ENCODE results near the gene MEGF6. TPM values are rescaled to one million over a fixed set of nuclear protein-coding genes. Genes with fewer than 3 reads are reported as not detected.

Gene MEGF6
- total RNA-seq, 2 donors from 2014 or later = 83.0 to 103 TPM

- Mint-ChIP-seq H3K4me3 (no peak overlapping the region), H3K27me3 (ENCODE audit: insufficient read depth) (no peaks in the 10 kb centered on the region), H3K27ac (no peak overlapping the region), H3K4me1 (no peaks in the 10 kb centered on the region), H3K36me3 (ENCODE audit: low read depth) (no peaks in the 10 kb centered on the region), H3K9me3 (no peaks in the 10 kb centered on the region)
- no peak overlapping the region for H3K4me3 ChIP-seq (ENCODE audit: low read length)
- H3K36me3 ChIP-seq (ENCODE audit: control insufficient read depth, insufficient read depth, low read length) = no peaks in the 10 kb centered on the region
- no peak overlapping the region for H3K9ac ChIP-seq (ENCODE audit: extremely low read depth, low read length, poor library complexity, severe bottlenecking)
- WGBS, 2 experiments (ENCODE audit: insufficient coverage in 1 of 2, insufficient read length in 1 of 2) = 87 to 95% methylated on average over 7 to 10 of the region's 10 CpGs
- peak; percentile 9 for TF ChIP-seq CTCF (conservative IDR thresholded peaks at IDR 0.05)
- H3K4me1 ChIP-seq (ENCODE audit: control insufficient read depth, insufficient read depth, low read length) = no peaks in the 10 kb centered on the region
- no peaks in the 10 kb centered on the region for H3K27me3 ChIP-seq (ENCODE audit: control insufficient read depth, insufficient read depth, low read length, poor library complexity, severe bottlenecking)
- H3K27ac ChIP-seq (ENCODE audit: low read depth, low read length) = no peak overlapping the region
- no peak for DNase-seq
- H3K9me3 ChIP-seq (ENCODE audit: control insufficient read depth, low read length) = no peaks in the 10 kb centered on the region
These were observed 59.6 kb downstream of the MEGF6 start for GRCh38 chr1:3551711-3552110.

- DNase-seq = no peak
- Mint-ChIP-seq H3K4me3 (no peak overlapping the region), H3K9me3 (no peaks in the 10 kb centered on the region), H3K4me1 (no peaks in the 10 kb centered on the region), H3K27ac (no peak overlapping the region), H3K36me3 (ENCODE audit: low read depth) (no peaks in the 10 kb centered on the region), H3K27me3 (ENCODE audit: insufficient read depth) (no peaks in the 10 kb centered on the region)
- Histone ChIP-seq H3K36me3 (ENCODE audit: control insufficient read depth, insufficient read depth, low read length) (no peaks in the 10 kb centered on the region), H3K4me3 (ENCODE audit: low read length) (no peak overlapping the region), H3K27me3 (ENCODE audit: control insufficient read depth, insufficient read depth, low read length, poor library complexity, severe bottlenecking) (no peaks in the 10 kb centered on the region), H3K4me1 (ENCODE audit: control insufficient read depth, insufficient read depth, low read length) (no peaks in the 10 kb centered on the region), H3K9ac (ENCODE audit: extremely low read depth, low read length, poor library complexity, severe bottlenecking) (no peak overlapping the region), H3K27ac (ENCODE audit: low read depth, low read length) (no peak overlapping the region), H3K9me3 (ENCODE audit: control insufficient read depth, low read length) (no peaks in the 10 kb centered on the region)
- WGBS, 2 experiments (ENCODE audit: insufficient coverage in 1 of 2, insufficient read length in 1 of 2) = 89 to 100% methylated on average over 1 to 4 of the region's 5 CpGs
- TF ChIP-seq CTCF (conservative IDR thresholded peaks at IDR 0.05) = no peak
These were observed 60.0 kb downstream of the MEGF6 start for GRCh38 chr1:3551290-3551678.

- Histone ChIP-seq H3K9me3 (ENCODE audit: control insufficient read depth, low read length) (no peaks in the 10 kb centered on the region), H3K36me3 (ENCODE audit: control insufficient read depth, insufficient read depth, low read length) (no peaks in the 10 kb centered on the region), H3K4me3 (ENCODE audit: low read length) (no peak overlapping the region), H3K9ac (ENCODE audit: extremely low read depth, low read length, poor library complexity, severe bottlenecking) (no peak overlapping the region), H3K4me1 (ENCODE audit: control insufficient read depth, insufficient read depth, low read length) (no peaks in the 10 kb centered on the region), H3K27ac (ENCODE audit: low read depth, low read length) (no peak overlapping the region), H3K27me3 (ENCODE audit: control insufficient read depth, insufficient read depth, low read length, poor library complexity, severe bottlenecking) (no peaks in the 10 kb centered on the region)
- Mint-ChIP-seq H3K27ac (no peak overlapping the region), H3K9me3 (no peaks in the 10 kb centered on the region), H3K27me3 (ENCODE audit: insufficient read depth) (no peaks in the 10 kb centered on the region), H3K4me1 (no peaks in the 10 kb centered on the region), H3K4me3 (no peak overlapping the region), H3K36me3 (ENCODE audit: low read depth) (no peaks in the 10 kb centered on the region)
- WGBS, 2 experiments (ENCODE audit: insufficient coverage in 1 of 2, insufficient read length in 1 of 2) = 92 to 96% methylated on average over 17 to 27 of the region's 27 CpGs
- DNase-seq = no peak
- TF ChIP-seq CTCF (conservative IDR thresholded peaks at IDR 0.05) = no peak
These were observed 60.6 kb downstream of the MEGF6 start for GRCh38 chr1:3550511-3551289.
